GM19025 (cell line): ENCODE data around the gene LEMD2.

Experiments used
- ATAC-seq: cut with Tn5 transposase; IDR thresholded peaks from one replicate; pipeline ENCODE4 v1.9.1; 2021; ENCODE audit warnings: mild to moderate bottlenecking, low read depth, moderate library complexity; ENCODE audit not compliant: unreplicated experiment

Gene LEMD2

GRCh38 chr6:33744895-33745546 is 43.9 kb downstream of the LEMD2 start:
- no peak for ATAC-seq

GRCh38 chr6:33744001-33744848 is 44.7 kb downstream of the LEMD2 start:
- ATAC-seq = no peak

- no peak for ATAC-seq
Observed at GRCh38 chr6:33742837-33743236, 46.1 kb downstream of the LEMD2 start.

- ATAC-seq = no peak
Observed at GRCh38 chr6:33742092-33742491, 46.8 kb downstream of the LEMD2 start.

- ATAC-seq = no peak
Observed at GRCh38 chr6:33740794-33741193, 48.1 kb downstream of the LEMD2 start.

GRCh38 chr6:33740204-33740608 is 48.7 kb downstream of the LEMD2 start:
- ATAC-seq = no peak

- ATAC-seq = no peak
Observed at GRCh38 chr6:33739571-33739970, 49.4 kb downstream of the LEMD2 start.

GRCh38 chr6:33738879-33739278 is 50.1 kb downstream of the LEMD2 start:
- no peak for ATAC-seq

- ATAC-seq = no peak
Observed at GRCh38 chr6:33738153-33738552, 50.8 kb downstream of the LEMD2 start.

GRCh38 chr6:33737267-33738026 is 51.5 kb downstream of the LEMD2 start:
- no peak for ATAC-seq

- ATAC-seq = no peak
Observed at GRCh38 chr6:33735216-33735615, 53.7 kb downstream of the LEMD2 start.

GRCh38 chr6:33733709-33734007 is 55.3 kb downstream of the LEMD2 start:
- ATAC-seq = no peak

GRCh38 chr6:33732817-33733708 is 55.9 kb downstream of the LEMD2 start:
- no peak for ATAC-seq

- ATAC-seq = no peak
Observed at GRCh38 chr6:33732385-33732784, 56.5 kb downstream of the LEMD2 start.

- no peak for ATAC-seq
Observed at GRCh38 chr6:33731751-33732282, 57.1 kb downstream of the LEMD2 start.

- no peak for ATAC-seq
Observed at GRCh38 chr6:33731035-33731434, 57.9 kb downstream of the LEMD2 start.

GRCh38 chr6:33730611-33731010 is 58.3 kb downstream of the LEMD2 start:
- no peak for ATAC-seq

- no peak for ATAC-seq
Observed at GRCh38 chr6:33729059-33729458, 59.9 kb downstream of the LEMD2 start.

- ATAC-seq = no peak
Observed at GRCh38 chr6:33728438-33728837, 60.5 kb downstream of the LEMD2 start.

GRCh38 chr6:33727932-33728331 is 61.0 kb downstream of the LEMD2 start:
- no peak for ATAC-seq
